CD4-positive, alpha-beta T cell treated with Interleukin-17A for 4 hours (primary cell): ENCODE data around the gene DLL3.

Experiments used
- DNase-seq: peaks from one replicate; pipeline ENCODE4 v3.0.0-alpha.2; 2020; ENCODE audit warnings: mixed read lengths

The DLL3 gene

GRCh38 chr19:39489756-39490155, 9.0 kb upstream of the DLL3 start:
- no peak for DNase-seq

DNA sequence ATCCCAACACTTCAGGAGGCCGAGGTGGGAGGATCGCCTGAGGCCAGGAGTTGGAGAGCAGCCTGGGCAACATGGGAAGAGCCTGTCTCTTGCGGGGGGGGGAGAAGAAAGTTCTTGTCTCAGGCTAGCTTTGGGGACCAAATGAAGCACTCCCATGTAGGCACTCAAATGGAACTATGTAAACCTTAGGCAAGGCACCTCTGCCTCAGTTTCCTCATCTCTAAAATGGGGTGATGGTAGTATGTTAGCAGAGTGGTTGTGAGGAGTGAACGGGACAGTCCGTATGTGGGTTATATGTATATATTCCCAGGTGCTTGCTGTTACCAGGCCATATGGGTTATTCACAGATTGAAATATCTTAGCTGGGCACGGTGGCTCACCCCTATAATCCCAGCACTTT, 6.5 kb upstream of the DLL3 start:
- DNase-seq, result no peak

GRCh38 chr19:39492788-39493187, 6.0 kb upstream of the DLL3 start:
- DNase-seq, result no peak

DNA sequence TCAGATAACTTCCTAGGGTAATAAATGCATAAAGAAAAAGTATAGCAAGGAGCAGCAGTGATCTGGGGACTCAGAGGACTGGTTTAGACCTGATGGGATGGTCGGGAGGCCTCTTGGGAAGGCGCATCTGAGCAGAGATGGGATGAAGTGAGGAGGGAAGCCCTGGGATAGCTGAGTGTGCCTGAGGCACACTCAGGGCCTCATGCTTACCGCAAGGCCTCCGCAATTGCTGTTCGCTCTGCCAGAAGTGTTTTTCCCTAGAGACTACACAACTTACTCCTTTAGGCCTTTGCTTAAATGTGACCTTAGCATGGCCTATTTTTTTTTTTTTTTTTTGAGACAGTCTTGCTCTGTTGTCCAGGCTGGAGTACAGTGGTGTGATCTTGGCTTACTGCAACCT, 4.1 kb upstream of the DLL3 start:
- DNase-seq, result no peak

DNA sequence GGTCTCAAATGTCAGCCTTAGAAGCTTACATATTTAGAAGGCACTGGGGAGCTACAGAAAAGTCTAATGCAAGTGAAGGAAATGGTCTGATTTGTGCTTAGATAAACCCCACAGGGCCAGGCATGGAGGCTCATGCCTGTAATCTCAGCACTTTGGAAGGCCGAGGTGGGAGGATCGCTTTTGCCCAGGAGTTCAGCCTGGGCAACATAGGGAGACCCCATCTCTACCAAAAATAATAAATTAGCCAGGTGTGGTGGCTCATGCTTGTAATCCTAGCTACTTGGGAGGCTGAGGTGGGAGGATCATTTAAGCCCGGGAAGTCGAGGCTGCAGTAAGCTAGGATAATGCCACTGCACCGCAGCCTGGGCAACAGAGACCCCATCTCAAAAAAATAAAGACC, 2.7 kb upstream of the DLL3 start:
- no peak for DNase-seq

- DNase-seq, result no peak
Measured at GRCh38 chr19:39497701-39497995, 1.1 kb upstream of the DLL3 start.

GRCh38 chr19:39497996-39498797, 550 bp upstream of the DLL3 start:
- peak; percentile 47 for DNase-seq

- DNase-seq, result no peak
Measured at GRCh38 chr19:39499932-39500331, 1.2 kb downstream of the DLL3 start.

DNA sequence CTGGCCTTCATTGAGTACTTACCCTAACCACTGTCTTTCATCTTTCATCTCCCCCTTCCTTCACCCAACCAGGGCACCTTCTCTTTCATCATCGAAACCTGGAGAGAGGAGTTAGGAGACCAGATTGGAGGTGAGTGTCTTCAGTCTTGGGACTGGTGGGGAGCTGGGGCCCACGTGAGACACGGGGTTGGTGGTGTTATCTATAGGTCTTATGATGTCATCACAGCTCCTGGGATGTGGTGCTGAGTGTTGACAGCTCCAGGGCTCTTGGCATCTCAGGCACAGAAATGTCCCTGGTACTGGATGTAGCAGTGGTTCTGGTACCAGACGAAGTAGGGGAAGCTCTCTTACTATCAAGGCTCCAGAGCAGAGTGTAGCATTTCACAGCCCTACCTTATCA, 1.8 kb downstream of the DLL3 start:
- DNase-seq, result no peak

GRCh38 chr19:39501340-39501739, 2.6 kb downstream of the DLL3 start:
- no peak for DNase-seq

GRCh38 chr19:39502640-39503417, 4.1 kb downstream of the DLL3 start:
- peak; percentile 79 for DNase-seq

GRCh38 chr19:39506598-39506943, 7.8 kb downstream of the DLL3 start:
- no peak for DNase-seq

- peak; percentile 51 for DNase-seq
Measured at GRCh38 chr19:39506944-39507714, 8.4 kb downstream of the DLL3 start.

GRCh38 chr19:39507715-39508364, 9.1 kb downstream of the DLL3 start:
- no peak for DNase-seq

- no peak for DNase-seq
Measured at GRCh38 chr19:39508629-39509028, 9.9 kb downstream of the DLL3 start.

DNA sequence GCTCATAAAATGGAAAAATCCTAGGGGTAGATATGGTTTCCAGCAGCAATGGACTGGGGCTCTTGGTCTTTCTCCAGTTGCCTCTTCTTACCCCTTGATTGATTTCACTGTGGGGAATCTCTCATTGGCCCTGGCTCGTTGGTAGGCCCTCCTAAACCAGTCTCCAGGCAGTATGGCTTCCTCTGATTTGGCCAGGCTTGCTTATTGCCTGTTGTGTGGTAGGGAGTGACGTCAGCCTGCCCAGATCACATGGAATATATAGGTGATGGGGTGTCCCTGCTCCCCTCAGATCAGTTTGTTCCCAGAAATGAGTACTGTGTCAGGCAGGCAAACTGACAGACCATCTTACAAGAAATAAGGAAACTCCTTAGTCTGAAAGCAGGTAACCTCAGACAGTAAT, 10.5 kb downstream of the DLL3 start:
- DNase-seq, result no peak

- DNase-seq, result no peak
Measured at GRCh38 chr19:39512988-39513387, 14.2 kb downstream of the DLL3 start.

GRCh38 chr19:39514840-39515550, 16.2 kb downstream of the DLL3 start, which contains the start of gene SELENOV:
Gene SELENOV, plus strand, starts transcription at chr19:39515139. Its CDS starts 74 bp downstream, at chr19:39515213.
- DNase-seq, result peak; percentile 35

DNA sequence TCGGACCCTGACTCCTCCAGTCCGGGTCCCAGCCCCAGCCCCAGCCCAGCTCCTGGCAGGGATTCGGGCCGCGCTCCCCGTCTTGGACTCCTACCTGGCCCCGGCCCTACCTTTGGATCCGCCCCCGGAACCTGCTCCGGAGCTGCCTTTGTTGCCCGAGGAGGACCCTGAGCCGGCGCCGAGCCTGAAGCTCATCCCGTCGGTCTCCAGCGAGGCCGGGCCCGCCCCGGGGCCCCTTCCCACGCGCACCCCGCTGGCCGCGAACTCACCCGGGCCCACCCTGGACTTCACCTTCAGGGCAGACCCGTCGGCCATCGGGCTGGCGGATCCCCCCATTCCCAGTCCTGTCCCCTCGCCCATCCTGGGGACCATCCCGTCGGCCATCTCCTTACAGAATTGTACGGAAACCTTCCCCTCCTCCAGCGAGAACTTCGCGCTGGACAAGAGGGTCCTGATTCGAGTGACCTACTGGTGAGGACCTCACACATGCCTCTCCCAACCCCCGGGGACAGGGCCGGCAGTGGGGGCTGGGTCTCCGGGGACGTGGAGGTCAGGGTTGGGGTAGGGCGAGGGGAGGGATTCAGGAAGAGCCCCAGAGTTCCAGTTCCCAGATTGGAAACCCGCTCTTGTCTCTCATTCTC, 16.9 kb downstream of the DLL3 start:
- DNase-seq, result peak; percentile 48

DNA sequence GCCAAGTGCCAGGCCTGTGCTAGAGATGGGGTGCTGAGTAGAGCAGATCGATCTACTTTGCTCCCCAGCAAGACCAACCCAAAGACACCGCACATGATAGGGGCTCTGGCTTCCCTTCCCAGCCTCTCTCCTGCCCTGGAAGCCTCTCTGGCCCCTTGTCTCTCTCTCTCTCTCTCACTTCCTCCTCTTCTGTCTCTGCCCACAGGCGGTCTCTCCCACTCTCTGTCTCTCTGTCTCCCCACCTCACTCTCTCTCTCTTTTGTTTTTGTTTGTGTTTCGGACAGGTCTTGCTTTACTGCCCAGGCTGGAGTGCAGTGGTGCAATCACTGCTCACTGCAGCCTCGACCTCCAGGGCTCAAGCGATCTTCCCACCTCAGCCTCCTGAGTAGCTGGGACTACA, 17.5 kb downstream of the DLL3 start:
- DNase-seq, result no peak

DNA sequence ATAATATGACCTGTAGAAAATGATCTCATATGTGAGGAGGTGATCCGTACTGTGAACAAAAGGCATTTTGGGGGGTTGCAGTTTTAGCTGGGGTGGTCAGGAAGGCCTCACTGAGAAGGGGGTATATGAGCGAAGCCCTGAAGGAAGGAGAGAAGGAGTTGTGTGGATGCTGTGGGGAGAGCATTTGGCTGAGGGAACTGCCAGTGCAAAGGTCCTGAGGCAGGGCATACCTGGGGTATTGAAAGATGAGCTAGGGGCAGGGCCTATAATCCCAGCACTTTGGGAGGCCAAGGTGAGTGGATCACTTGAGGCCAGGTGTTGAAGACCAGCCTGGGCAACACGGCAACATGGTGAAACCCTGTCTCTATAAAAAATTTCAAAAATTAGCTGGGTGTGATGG, 18.7 kb downstream of the DLL3 start:
- no peak for DNase-seq

GRCh38 chr19:39518458-39518857, 19.7 kb downstream of the DLL3 start:
- DNase-seq, result no peak
